NB4 (cell line): ENCODE data around the gene POLA1.

ENCODE experiments used
- CTCF ChIP-seq: IDR thresholded peaks from one replicate; pipeline ENCODE4 v1.5.1; 2012; ENCODE audit warnings: low read depth, low read length
- POLR2A ChIP-seq: IDR thresholded peaks from 2 replicates; pipeline ENCODE4 v1.6.1; 2011; ENCODE audit warnings: mild to moderate bottlenecking; ENCODE audit not compliant: insufficient read length; ENCODE audit errors: extremely low read depth

DNA sequence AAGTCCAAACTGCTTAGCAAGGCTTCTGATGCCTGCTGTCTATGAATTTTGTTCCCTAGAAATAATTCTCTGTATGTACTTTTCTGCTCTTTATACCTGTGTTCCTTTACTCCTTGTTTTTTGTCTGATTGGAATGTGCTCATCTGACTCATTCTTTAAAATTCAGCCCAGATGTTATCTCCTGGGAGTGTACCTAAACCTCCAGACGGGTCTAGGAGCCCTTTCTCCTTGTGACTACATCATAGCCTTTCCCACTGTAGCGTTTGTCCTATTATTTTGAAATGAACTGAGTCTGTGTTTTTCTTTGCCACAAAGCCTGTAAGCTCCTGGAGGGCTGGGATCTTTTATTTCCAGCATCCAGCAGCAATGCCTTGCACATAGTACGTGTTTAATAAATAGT is 26.3 kb downstream of the POLA1 start:
- TF ChIP-seq CTCF (no peak), POLR2A (no peak)
